Fibroblast of skin of back (primary cell): ENCODE data around the gene HIVEP1.
"Not testable (repeated sequence)": the region's sequence is repeated elsewhere in the genome, so short reads cannot be mapped to it uniquely, and the experiment has no call there.

Source experiments
- DNase-seq: peaks from one replicate; pipeline ENCODE4 v3.0.0-alpha.2; 2013

The HIVEP1 gene

DNA sequence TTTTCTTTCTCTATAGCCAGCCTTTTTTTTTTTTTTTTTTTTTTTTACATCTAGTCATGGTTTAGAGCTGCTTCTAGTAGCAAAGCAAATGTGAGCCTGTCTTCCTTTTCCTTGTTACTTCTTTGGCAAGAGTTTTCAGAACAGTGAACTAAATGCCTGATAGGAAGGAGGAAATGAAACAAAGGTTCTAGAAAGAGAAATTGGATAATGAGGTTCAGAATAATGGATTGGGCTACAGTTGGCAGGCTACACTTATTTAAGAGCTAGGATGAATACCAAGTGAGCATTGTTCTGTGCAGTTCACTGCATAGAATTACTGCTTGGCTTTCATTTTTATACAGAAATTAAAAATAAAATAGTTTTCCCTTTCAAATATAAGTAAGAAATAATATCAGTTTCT is 78.6 kb downstream of the HIVEP1 start:
- DNase-seq = no peak

DNA sequence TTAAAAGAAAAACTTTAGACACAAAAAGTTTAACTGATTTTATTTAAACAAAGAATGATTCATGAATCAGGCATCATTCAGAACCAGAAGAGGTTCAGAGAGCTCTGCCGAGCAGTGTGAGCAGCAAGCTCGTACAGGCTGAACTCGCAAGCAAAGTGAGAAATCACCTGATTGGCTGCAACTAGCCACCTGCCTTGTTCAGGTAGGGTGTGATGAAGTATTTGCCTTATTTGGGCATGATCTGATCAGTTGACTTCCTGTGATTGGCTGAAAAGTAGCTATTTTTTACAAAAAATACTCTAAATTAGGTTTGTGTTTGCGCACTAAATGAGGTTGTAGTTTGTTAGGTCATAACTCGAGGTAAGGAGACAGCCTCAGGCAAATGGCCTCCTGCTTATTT is 80.7 kb downstream of the HIVEP1 start:
- peak; percentile 20 for DNase-seq

DNA sequence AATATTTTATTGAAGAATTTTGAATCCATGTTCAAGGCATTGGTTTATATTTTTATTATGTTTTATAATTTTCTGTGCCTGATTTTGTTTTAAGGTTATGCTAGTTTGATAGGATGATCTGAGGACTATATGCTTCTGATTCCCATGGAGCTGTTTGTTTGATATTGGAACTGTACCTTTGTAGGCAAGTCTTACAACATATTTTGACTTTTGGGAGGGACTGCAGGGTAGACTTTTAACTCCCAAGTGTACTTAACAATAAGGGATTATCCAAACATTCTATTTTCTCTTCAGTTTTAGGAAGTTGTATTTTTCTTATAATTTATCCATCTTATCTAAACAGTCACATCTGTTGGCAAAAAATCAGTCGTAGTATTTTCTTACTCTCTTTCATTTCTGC is 82.6 kb downstream of the HIVEP1 start:
- DNase-seq = no peak

DNA sequence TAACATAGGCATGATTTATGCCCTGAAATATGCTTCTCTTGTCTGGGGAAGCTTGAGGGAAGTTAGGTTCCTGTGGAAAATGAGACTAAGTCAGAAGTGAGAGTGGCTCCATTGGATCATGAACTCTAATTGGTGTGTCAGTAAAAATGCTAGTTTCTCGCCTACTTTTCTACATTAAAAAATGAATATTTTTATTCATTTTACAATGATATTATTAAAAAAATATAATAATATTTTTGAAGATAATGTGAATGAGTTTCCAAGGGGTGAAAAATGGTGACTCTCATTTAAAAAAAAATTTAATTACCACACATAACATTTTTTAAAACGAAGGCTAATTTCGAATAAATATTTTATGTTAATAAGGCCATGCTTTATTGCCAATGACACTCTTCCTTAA is 84.2 kb downstream of the HIVEP1 start:
- peak; percentile 40 for DNase-seq

DNA sequence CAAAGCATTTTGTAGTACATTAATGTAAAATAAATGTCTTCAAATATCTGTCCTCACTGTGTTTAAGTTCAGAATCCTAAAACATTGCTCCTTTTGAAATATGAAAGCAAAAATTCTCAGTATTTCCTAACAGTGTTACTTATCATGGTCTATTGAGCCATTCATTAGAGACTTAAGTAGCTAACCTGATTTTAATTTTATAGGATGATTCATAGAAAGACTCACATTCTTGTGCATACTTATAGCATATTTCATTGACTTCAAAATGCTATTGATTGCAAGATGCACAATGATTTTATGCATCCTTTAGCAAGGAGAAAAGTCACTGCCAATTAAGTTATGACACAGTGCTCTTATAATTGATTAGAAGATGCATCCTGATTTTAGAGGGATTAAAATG is 85.7 kb downstream of the HIVEP1 start:
- DNase-seq = peak; percentile 31

DNA sequence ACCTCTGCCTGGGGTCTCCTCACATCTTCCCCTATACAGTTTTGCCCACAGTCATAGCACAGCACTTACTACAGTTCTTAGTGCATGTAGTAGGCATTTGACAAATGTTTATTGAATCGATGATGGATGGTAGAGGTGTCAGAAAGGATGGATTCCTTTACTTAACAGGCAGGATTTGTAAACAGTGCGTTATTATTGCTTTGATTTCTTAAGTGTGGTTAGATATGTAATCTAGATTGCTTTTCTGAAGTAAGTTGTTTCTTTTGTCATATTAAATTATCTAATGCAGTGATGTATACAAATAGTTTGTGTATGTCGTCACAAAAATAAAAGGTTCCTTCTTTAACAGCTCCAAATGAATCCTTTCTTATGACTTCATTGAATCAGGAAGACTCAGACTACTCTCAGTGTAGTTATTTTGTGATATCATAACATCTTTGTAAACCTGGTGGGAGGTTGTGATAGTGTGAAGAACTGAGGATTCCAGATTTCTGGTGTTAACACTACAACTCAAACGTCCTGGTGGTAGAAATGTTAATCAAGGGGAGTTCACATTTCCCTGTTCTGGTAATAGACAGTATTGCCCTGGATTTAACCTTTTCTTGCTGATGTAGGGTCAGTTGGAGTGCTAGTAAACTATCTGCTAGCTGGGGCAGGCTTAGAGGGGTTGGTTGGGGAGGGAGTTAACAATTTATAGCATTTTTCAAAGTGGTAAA is 87.7 kb downstream of the HIVEP1 start:
- no peak for DNase-seq

DNA sequence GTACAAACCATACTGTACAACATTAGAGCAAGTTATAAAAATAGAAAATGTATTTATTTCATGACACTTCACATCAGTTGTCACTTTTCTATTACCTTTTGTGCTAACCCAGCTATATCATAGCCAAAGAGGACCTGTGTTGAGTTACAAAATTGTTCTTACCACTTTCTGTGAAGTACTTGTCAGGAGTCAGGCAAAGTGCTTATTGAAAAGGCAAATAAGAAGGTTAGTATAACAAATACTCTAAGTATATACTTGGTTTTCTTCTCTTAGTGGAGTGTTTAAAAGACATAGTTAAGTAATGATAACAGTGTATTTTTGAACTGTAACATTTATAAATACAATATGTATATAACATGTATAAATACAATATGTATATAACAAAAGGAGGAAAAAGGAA is 88.9 kb downstream of the HIVEP1 start:
- DNase-seq = no peak

DNA sequence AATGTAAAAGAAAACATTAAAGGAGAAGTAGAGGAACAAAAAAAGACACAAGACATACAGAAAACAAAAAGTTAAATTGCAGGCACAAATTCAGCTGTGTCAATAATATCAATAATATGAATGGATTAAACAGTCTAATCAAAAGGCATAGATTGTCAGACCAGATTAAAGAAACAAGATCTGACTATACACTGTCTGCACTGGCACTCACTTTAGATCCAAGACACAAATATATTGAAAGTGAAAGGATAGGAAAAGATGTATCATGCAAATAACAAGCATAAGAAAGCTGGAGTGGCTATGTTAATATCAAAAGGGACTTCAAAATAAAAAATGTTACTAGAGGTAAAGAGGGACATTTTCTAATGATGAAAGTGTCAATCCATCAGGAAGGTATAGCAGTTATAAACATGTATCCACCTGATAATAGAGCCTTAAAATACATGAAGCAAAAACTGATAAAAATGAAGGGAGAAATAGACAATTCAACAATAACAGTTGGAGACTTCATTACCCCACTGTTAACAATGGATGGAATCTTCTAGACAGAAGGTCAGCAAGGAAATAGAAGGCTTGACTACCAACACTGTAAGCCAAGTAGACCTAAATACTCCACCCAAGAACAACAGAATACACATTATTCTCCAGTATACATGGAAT is 89.7 kb downstream of the HIVEP1 start:
- DNase-seq = no peak

DNA sequence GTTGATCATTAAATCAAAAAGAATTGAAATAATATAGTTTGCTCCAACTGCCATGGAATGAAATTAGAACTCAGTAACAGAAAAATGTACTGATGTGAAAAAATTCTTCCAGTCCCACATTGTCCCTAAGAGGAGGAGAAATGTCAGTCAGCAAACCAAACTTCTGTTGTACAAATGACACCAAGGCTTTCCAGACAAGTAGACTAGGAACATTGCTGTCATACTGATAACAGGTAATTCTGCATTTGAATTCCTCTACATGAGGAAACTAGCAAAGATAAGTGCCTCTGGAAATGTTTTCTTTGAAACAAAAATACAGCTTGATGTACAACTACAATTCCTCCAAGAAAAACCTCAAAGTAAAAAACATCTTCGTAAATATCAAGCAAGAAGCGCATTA is 90.2 kb downstream of the HIVEP1 start:
- no peak for DNase-seq

DNA sequence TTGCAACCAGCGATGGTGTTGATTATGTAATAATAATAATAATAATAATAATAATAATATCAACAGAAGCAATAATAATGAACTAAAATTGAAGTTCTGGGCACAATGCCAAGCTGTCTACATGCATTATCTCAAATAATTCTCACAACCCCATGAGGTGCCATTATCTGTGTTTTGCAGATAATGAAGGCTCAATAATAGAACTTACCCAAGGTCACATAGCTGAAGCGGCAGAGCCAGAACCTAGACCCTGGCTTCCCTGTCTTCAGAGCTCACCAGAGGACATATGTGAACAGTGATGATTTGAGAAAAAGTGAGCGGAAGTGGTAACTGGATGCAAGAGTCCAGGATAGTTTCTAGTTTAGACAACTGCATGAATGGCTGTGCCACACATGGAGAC is 91.0 kb downstream of the HIVEP1 start:
- no peak for DNase-seq

DNA sequence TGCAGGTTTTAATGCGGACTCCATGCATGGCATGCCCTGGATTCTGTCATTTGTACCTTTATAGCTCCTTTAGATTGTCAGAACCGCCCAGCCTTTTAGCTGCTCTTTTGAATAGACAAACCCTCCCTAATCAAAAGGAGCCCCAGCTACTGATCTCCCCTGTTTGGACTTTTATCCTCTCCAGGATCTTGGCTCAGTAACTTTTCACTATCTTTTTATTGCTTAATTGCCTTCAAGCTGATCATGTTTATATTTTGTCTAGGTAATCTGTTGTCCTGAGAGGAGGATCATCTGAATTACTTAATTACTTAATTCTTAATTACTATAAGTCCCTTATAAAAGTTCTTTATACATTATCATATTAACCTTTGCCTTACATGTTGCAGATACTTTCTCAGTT is 93.2 kb downstream of the HIVEP1 start:
- DNase-seq = no peak

DNA sequence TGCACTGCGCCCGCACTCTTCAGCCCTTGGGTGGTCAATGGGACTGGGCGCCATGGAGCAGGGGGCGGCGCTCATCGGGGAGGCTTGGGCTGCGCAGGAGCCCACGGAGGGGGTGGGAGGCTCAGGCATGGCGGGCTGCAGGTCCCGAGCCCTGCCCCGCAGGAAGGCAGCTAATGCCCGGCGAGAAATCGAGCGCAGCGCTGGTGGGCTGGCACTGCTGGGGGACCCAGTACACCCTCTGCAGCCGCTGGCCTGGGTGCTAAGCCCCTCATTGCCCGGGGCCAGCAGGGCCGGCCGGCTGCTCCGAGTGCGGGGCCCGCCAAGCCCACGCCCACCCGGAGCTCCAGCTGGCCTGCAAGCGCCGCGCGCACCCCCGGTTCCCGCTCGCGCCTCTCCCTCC is 96.3 kb downstream of the HIVEP1 start:
- DNase-seq = not testable (repeated sequence)

DNA sequence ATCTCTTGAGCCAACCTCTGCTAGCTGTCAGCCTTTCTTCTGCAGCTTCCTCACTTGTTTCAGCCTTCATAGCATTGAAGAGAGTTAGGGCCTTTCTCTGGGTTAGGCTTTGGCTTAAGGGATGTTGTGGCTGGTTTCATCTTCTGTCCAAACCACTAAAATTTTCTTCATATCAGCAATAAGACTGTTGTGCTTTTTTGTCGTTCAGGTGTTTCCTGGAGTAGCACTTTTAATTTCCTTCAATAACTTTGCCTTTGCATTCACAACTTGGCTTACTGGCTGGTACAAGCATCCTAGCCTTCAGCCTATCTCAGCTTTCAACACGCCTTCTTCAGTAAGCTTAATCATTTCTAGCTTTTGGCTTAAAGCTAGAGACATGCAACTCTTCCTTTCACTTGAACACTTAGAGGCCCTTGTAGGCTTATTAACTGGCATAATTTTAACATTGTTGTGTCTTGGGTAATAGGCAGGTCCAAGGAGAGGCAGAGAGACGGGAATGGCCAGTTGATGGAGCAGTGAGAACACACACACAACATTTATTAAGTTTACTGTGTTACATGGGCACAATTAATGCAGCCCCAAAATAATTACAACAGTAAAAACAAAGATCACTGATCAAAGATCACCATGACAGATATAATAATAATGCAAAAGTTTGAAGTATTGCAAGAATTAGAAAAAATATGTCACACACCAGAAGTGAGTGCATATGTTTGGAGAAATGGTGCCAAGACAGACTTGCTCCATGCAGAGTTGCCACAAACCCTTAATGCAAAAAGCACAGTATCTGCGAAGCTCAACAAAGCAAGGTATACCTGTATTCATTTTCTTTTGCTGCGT is 98.6 kb downstream of the HIVEP1 start:
- no peak for DNase-seq

DNA sequence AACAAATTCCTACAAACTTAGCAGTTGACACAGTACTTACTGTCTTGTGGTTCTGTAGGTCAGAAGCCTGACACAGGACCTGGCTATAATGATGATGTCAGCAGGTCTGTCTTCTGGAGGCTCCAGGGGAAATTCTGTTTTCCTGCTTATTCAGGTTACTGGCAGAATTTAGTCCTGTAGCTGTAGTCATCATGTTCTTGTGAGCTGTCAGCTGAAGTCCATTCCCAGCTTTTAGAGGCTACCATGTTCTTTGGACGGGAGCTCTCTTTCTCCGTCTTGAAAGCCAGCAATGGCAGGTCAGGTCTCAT is 99.2 kb downstream of the HIVEP1 start:
- DNase-seq = no peak

DNA sequence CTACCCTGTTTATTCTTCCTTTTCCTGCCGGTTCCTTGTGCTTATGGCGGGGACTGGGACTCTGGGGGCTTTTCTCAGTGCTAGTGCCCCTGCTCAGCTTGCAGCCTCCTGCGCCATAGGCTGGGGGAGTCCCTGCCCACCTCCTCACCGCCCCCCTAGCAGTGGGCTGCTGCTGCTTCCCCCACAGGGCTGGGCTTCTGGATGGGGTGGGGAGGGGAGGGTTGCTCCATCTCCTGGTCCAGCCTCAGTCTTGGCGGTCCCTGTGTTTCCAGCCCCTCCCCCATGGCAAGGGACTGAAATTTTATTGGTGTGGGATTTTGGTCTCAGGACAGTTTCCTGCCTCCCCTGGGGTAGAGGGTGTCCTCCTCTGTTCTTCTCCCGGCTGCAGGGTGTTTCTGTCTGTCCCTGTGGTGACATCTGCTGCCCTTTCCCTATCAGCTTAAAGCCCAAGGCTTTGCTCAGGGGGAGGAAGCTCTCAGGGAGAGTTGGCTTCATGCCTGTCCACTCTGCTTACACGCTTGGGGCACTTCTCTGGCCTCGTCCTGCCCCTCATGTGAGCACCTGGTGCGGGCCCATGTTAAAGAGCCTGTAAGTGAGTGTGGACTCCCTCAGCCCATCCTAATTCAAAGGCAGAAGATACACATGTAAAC is 100.6 kb downstream of the HIVEP1 start:
- no peak for DNase-seq

DNA sequence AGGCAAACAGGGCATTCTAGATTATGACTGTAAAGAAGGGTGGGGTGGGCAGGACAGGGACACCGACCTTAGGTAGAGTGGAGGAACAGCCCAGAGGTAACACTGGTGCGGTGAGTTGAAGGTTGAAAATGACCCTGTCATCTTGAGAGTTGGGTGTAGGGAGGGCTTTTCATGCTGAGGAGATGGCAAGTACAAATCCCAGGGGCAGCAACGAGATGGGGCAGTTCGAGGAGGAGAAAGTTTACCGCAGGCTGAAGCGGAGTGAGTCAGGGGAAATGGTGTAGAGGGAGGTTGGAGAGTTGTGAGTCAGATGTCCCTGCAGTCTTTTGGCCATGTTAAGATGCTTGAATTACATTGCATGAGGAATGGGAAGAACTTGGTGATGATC is 101.1 kb downstream of the HIVEP1 start:
- peak; percentile 84 for DNase-seq

DNA sequence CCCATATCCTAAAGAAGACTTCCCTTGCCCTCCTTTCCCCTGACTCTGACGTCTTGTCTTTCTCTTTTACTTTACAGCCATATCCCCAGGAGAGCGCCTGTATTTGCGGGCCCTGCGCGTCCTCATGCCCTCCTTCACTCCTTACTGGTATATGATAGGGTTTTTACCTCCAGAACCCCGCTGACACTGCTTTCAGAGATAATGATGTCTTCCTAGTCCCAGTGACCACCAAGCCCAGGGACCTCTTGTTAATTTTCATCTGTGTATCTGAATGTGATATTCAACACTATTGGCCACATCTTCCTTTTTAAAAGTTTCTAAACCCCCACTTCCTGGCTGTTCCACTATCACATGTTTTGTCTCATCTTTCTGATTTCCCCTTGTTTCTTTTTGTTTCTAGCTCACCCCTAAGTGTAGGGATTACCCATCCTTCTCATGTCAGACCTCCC is 102.0 kb downstream of the HIVEP1 start:
- DNase-seq = no peak

DNA sequence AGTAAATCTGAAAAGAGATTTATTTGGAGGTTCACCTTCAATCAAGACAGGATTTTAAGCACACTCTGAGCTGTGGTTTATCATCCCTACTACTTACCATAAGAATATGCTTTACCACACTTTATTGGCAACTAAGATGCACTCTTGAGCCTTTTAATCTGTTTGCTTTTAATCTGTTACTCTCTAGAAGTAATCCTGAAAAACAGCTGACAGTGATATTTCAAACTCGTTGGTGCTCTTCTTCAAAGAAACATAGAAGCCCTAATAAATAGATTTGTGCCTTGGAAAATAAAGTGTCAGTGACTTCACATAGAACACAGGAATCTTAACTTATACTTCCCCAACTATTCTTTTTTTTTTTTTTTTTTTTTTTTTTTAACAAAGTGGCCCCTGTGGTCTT is 102.9 kb downstream of the HIVEP1 start:
- DNase-seq = no peak

DNA sequence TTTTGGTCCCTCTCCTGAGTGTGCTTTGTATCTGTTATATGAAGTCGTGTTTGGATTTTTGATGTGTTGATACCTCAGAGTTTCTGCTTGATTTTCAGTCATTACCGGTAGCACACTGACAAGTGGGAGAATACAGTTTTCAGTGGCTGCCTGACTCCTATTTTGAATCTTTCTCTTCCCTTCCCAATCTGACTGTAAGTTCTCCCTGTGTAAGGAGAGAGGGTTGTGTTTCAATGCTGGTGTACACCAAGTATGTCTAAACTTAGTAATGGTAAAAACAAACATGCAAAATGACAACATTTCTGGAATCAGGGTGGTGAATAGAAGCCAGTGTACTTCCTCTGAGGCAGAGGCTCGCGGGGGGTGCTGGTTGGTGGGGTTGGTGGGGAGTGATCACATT is 103.4 kb downstream of the HIVEP1 start:
- DNase-seq = no peak

DNA sequence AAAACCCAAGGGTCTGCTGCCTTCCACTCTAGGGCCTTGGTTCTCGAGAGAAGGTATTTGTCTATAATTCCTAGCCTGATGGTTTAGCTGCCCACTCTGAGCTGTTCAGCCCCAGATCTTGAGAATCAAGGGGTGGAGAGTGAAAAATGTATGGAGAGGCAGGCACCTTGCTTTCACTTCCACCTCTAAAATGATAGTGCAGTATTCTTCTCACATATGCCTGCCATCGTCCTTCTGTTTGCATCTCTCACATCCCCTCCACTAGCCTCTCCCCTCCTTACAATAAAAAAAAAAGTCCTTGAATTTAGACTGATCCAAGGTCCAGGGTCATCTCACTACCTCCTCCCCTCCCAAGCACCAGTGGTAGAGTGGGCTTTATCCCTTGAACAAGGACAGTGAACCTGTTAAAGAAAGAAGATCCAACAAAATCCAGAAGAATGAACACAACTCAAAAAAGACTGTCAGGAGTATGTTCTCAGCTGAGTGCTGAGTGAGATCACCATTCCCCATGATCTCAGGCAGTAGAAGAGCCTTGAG is 104.2 kb downstream of the HIVEP1 start:
- DNase-seq = no peak

DNA sequence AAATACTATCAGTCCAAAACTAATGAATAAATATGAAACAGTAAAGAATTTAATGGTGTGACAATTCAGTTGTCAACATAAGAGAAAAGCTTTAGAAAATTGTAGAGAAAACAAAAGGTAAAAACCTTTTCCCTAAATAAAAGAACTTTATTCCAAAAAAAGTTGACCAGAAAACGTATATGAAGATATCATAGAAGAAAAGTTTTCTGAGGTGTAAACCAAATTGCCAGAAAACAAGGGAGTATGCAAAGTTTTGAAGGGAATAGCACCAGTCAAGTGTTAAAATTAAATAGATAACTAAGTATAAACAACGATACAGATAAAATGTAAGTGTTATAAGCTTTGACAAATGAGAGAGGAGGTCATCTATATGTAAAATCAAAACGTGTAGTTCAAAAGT is 104.9 kb downstream of the HIVEP1 start:
- no peak for DNase-seq

DNA sequence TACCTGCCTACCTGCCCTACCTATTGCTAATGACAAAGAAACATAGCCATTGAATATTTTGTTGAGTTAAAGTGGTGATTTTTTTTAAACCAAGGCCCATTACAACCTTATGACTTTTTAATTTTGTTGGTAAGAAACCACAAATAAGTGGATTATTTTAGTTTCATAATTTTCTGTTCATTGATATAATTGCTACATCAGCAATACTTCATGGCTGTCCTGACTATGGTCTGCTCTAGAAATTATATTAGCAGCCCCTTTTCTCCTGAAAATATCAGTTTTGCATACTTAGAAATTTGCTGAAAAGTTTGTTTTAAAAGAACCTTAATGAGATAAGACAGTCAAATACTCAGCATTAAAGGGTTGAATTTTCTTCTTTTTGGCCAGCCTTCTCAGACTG is 106.5 kb downstream of the HIVEP1 start:
- DNase-seq = no peak

DNA sequence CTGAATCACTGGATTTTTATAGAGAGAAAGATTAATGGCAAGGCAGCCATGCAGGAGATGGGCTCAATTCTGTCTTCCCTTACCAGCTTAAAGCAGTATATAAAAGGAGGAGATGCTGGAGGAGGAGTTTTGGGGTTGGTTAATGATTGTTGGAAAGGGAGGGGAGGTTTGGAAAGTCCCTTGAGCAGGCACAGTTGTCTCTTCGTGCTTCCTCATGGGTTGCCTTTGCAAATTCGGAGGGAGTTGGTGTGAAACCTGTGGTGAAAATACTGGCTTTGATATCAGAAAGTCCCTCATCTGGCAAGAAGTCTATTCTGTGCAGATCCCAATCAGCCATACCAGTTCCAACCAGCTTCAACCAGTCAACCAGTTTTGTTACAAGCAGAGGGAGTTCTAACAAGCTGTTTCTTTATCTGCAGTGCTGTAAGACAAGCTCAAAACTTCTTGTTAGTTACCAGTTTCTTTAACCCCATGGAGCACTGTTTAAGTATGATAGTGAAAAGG is 107.0 kb downstream of the HIVEP1 start:
- no peak for DNase-seq
